HG02870 (cell line): ENCODE data around the gene ATG4D.
"Not testable (repeated sequence)": the region's sequence is repeated elsewhere in the genome, so short reads cannot be mapped to it uniquely, and the experiment has no call there.

Experiments
- ATAC-seq: cut with Tn5 transposase; IDR thresholded peaks from one replicate; pipeline ENCODE4 v1.9.1; 2021; ENCODE audit warnings: mild to moderate bottlenecking, moderate library complexity; ENCODE audit not compliant: unreplicated experiment

The ATG4D gene

GRCh38 chr19:10551006-10551405 lies 7.3 kb downstream of the ATG4D start:
- ATAC-seq = not testable (repeated sequence)

DNA sequence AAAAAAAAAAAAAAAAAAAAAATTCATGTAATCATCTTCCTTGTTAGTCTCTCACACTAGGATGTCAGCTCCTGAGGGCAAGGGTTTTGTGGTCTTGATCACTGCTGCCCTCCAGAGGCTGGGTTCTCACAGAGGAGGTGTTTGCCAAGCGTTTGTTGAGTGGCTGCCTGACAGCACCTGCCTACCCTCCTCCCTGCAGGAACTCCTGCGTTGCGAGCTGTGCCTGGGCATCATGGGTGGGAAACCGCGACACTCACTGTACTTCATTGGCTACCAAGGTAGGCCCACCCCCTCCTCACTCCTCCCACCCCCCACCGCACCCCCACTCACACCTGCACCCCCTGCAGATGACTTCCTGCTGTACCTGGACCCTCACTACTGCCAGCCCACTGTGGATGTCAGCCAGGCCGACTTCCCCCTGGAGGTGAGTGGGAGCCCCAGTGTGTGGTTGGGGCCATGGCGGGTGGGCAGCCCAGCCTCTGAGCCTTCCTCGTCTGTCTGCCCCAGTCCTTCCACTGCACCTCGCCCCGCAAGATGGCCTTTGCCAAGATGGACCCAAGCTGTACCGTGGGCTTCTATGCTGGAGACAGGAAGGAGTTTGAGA lies 8.1 kb downstream of the ATG4D start:
- no peak for ATAC-seq

DNA sequence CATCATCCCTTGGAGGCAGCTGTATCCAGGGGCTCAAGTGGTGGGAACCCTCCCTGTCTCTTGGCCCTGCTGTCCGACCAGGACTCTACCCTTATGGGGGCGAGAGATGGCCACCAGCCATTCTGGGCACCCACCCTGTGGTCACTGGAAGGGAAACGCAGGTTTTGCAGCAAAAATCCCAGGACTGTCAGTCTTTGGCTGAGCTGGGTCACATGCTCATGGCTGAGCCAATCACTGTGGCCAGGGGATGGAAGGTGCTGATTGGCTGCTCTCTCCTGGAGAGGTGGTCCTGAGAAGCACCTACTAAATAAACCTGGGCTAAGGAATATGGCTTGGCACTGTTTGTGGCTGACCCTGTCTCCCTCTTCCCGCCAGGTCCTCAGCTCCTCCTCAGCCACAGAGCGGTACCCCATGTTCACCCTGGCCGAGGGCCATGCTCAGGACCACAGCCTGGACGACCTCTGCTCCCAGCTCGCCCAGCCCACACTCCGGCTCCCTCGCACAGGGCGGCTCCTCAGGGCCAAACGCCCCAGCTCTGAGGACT lies 8.9 kb downstream of the ATG4D start:
- ATAC-seq = no peak

GRCh38 chr19:10553087-10553667 lies 9.5 kb downstream of the ATG4D start:
- ATAC-seq = no peak

DNA sequence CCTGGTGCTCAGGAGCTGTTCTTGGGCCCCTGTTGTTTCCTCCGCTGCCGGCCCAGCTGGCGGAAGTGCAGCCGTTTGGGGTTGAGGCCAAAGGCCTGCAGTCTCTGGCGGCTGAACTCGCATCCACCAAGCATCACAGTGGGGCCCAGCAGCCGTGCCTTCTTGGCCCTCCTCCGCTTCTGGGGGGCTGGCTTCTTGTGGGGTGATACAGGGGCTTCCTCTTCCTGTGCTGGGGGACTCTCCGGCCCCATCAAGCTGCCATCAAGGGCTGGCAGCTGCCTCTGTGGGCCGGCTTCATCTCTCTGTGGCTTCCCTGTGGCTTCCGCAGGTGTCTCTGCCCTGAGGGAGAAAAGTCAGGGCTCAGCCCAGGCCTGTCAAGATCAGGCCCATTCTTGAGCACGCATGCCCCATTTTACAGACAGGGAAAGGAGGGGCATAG lies 10.3 kb downstream of the ATG4D start:
- ATAC-seq = peak; percentile 68

GRCh38 chr19:10554760-10555609 lies 11.3 kb downstream of the ATG4D start:
- no peak for ATAC-seq

DNA sequence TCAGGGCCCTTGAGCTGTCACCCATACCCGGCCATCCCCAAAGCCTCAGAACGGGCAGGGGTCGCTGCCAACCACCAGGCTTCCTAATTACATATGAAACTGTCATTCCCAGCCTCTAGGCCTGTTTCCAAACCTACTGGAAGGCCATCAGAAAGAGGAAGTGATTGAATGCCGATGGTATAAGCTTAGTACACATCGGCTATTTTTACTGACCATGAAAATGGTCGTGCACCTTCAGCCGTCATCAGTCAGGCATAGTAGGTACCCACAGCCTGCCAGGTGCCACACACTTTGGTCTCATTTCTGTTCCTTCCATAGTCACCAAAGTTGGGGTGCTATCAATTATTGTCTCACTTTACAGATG lies 11.9 kb downstream of the ATG4D start:
- ATAC-seq = no peak

- ATAC-seq = no peak
Observed at GRCh38 chr19:10557603-10558197, 14.0 kb downstream of the ATG4D start.

DNA sequence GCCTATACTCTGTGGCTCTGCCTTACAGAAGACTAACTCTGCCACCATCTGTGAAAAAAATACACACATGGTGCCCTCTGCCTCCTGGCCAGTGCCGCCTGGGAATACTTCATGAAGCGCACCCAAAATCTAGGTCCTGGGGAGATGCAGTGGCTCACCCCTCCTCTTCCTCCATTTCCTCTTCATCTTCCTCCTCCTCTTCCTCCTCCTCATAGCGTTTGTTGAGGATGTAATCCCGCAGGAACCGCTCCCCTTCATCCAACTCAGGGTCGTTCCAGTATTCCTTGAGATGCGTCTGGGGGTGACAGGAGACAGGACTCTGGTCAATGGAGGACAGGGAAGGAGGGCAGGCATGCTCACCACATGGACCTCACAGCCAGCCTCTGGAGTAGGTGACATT lies 16.4 kb downstream of the ATG4D start:
- ATAC-seq = no peak

- ATAC-seq = no peak
Observed at GRCh38 chr19:10562609-10563008, 18.9 kb downstream of the ATG4D start.

DNA sequence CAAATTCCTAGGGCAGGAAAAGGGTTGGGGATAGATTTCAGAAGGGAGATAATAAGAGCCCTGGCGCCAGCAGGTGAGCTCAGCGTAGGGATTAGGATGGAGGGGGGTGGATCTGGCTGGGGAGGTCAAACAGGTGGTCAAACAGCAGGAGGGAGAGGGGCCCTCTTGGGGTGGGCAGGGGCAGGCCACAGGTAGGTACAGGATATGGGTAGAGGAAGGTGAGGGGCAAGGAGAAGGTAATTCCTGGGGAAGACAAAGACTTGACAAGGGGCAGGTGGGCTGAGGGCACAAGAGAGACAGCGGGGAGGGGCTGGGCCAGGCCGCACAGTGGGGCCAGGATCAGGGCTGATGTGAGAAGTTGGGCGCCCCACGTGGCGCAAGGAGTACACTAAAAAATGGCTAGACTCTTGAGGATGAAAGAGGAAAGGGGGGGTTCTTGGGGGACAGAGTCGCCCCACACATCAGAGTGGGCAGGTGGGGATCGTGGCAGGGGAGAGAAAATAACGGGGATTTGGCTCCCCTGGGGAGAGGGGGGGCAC lies 21.4 kb downstream of the ATG4D start:
- ATAC-seq = no peak

- peak; percentile 46 for ATAC-seq
Observed at GRCh38 chr19:10565567-10566407, 22.1 kb downstream of the ATG4D start, which contains the start of gene KRI1. KRI1 (minus strand) TSS chr19:10566010; CDS start chr19:10565999, 11 bp downstream.

GRCh38 chr19:10566408-10566657 lies 22.6 kb downstream of the ATG4D start:
- ATAC-seq = no peak

DNA sequence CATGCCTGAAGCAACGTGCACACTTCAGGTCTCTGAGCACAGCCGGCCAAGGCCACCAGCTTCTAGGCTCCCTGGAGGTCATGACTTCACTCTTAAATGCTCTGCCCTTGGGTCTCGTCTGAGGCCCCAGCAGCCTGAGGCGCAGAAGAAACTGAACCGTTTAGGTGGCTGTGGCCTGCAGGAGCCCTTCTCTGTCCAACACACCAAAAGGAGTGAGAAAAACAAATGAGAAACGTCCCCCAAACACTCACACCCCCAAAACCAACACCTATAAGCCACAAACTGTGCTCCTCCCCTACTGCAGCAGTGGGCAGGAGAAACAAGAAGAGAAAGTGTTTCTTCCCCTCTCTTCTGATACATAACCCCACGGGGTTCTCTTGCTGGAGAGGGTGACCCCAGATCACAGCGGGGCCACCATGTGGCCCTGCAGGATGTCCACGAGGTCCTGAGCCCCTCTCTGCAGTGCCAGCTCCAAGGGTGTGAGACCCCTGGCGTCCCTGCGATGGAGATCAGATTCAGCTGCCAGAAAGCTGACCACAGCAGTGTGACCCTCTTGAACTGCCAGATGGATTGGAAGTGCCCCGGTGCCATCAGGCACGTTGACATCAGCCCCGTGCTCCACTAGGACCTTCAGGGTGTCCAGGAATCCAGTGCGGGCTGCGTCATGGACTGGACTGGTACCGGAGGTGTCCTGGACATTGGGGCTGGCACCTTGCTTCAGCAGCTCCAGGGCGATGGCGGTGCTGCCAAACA lies 23.1 kb downstream of the ATG4D start:
- ATAC-seq = no peak

GRCh38 chr19:10567656-10568055 lies 24.0 kb downstream of the ATG4D start:
- ATAC-seq = no peak

DNA sequence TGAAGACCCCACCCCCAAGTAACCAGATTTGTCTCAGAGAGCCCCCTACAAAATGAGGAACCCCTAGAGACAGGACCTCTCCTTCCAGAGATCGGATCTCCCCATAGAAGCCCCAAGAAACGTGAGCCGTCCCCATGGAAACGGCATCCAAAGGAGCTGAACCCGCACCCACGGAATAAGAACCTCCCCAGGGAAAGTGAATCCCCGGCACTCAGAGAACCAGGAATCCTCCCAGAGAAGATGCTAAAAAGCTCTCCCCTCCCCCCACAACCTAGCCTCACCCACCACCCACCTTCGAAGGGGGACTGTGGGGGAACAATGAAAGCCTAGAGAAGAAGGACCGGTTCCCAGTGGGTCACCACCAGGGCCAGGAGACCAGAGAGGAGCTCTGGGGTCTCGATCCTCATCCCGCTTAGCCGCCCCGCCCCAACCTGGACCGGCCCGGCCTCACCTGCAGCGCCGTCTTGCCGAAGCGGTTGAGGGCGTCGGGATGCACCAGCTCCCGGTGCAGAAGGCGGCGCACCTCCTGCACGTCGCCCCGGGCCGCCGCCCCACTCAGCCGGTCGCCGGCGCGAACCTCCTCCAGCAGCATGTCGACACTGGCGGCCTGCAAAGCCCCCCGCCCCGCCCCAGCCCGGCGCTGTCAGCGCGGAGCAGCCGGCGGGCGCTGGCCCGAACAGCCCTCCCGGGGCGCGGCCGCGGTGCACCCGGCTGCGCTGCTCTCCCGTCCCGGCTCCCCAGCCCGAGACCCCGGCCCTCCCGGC lies 24.5 kb downstream of the ATG4D start:
- no peak for ATAC-seq

DNA sequence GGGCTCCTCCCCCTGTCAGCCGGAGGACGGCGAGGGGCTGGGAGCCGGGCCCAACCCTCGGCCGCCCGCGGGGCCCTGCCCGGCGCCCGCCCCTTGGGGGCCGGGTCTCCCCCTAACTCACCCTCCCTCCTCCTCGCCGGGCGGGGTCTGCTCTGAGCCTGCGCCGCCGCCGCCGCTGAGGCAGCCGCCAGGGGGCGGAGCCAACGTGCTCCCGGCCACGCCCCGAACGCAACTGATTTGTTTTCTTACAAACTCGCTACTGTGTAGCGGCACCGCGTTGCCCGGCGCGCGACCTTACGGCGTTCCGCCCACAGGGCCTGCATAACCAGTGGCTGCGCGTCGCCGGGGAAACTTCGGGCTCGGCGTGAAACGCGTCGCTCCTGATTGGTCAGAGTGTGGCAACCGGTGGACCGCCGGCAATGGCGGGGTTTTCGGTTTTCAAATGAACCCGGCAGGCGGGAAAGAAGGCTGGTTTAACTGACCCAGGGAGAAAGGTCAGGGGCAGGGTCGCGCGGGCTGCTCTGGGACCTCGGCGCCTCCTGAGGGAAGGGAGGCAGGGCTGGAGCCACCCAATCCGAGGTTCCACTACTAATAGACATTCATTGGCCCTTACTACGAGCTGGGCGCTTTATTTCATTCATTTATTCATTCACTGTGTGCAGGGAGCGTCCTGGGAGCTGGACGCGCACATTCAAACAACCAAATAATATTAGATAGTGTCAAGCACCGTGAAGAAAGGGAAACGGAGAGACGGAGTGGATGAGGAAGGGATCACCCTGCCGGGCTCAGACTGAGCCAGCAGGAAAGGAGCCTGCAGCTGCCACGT lies 25.3 kb downstream of the ATG4D start, which contains the start of gene CDKN2D:
CDKN2D (minus strand) TSS at position 154 of the 826 bp plus-strand sequence. CDS start 326 bp downstream, outside the sequence.
- peak; percentile 63 for ATAC-seq

DNA sequence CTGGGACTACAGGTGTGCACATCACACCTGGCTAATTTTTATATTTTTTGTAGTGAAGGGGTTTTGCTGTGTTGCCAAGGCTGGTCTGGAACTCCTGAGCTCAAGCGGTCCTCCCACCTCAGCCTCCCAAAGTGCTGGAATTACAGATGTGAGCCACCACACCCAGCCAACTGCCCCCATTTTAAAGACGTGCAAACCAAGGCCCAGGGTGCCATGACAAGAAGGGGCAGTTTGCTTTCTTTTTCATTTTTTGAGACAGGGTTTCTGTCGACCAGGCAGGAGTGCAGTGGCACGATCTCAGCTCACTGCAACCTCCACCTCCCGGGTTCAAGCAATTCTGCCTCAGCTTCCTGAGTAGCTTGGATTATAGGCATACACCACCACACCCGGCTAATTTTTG lies 30.1 kb downstream of the ATG4D start:
- ATAC-seq = not testable (repeated sequence)
